Choroid plexus epithelial cell (primary cell): ENCODE data around the gene DBP.
A peak's percentile ranks its signal among the peaks of the same experiment; 100 is the strongest.

Experiments
- DNase-seq: peaks from one replicate; pipeline ENCODE4 v3.0.0-alpha.2; 2010; ENCODE audit warnings: low read depth
- H3K4me3 ChIP-seq: 2 replicates; pipeline ENCODE4 v1.5.1; 2011; ENCODE audit warnings: low read depth, mild to moderate bottlenecking, control low read depth, low read length, moderate library complexity
- CTCF ChIP-seq: conservative IDR thresholded peaks from 2 replicates; pipeline ENCODE4 v1.5.1; 2011; ENCODE audit warnings: low read depth, mild to moderate bottlenecking, control low read depth, inconsistent platforms, low read length, moderate library complexity

The DBP gene

GRCh38 chr19:48596679-48597465 lies 40.3 kb downstream of the DBP start:
- no peak for DNase-seq
- H3K4me3 ChIP-seq = no peak overlapping the region
- TF ChIP-seq CTCF = no peak

GRCh38 chr19:48596237-48596636 lies 40.9 kb downstream of the DBP start:
- no peak for DNase-seq
- no peak overlapping the region for H3K4me3 ChIP-seq
- no peak for TF ChIP-seq CTCF

GRCh38 chr19:48595833-48596232 lies 41.3 kb downstream of the DBP start:
- H3K4me3 ChIP-seq = no peak overlapping the region
- TF ChIP-seq CTCF = no peak
- DNase-seq = no peak

GRCh38 chr19:48595171-48595570 lies 42.0 kb downstream of the DBP start:
- no peak overlapping the region for H3K4me3 ChIP-seq
- no peak for DNase-seq
- no peak for TF ChIP-seq CTCF

- peak; percentile 38 for TF ChIP-seq CTCF
- DNase-seq = peak; percentile 52
- no peak overlapping the region for H3K4me3 ChIP-seq
Measured at GRCh38 chr19:48591021-48591420, 46.2 kb downstream of the DBP start.

- TF ChIP-seq CTCF = peak; percentile 93
- H3K4me3 ChIP-seq = peak overlapping the region; percentile 46
- peak; percentile 87 for DNase-seq
Measured at GRCh38 chr19:48588670-48589401, 48.3 kb downstream of the DBP start.

GRCh38 chr19:48587387-48587786 lies 49.8 kb downstream of the DBP start:
- H3K4me3 ChIP-seq = no peak overlapping the region
- DNase-seq = no peak
- TF ChIP-seq CTCF = no peak
